HG03354 (cell line): ENCODE measurements around the gene CASTOR1.

Experiments used
- ATAC-seq: cut with Tn5 transposase; IDR thresholded peaks from one replicate; pipeline ENCODE4 v1.9.1; 2021; ENCODE audit warnings: mild to moderate bottlenecking; ENCODE audit not compliant: unreplicated experiment, poor library complexity, severe bottlenecking

Gene CASTOR1

DNA sequence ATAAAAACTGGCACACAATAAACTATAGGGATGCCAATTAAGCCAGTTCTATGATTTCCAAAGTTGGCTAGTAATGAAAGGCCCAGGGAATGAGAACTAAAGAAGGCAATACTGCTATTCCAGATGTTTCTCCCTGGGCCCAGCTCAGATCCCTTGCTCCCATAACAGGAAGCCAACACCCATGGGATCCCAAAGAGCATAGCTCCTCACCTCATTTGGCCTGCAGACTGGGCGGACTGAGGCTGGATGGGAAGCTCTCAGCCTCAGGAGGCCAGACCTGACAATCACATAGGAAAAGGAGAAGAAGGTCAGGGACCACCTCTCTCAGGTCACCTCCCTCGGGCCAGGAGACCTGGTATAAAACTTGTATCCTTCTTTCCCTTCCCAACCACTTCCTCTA, 32.2 kb upstream of the CASTOR1 start:
- no peak for ATAC-seq

DNA sequence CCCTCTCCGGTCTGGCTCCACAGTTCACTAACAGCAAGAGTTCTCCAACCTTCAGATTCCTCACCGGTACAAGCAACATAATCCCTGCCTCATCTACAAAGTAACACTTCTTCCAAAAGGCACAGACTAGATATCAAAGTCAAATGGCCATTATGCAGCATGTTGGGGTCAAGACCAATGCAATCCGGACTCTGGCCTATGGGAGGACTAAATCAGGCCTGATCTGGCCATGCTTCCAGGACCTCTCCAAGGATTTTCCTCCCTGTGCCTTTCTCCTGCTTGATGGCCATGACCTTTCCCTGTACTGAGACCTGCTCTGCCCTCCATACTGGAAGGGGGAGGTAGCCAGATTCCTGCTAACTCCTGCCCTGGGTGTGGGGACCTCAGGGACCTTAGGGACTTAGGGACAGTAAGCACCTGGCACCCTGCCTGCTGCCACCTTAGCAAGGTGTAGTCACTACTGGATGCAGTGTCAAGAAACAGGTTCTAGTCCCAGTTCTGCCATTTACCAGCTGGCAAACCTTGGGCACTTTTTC, 30.8 kb upstream of the CASTOR1 start:
- no peak for ATAC-seq

DNA sequence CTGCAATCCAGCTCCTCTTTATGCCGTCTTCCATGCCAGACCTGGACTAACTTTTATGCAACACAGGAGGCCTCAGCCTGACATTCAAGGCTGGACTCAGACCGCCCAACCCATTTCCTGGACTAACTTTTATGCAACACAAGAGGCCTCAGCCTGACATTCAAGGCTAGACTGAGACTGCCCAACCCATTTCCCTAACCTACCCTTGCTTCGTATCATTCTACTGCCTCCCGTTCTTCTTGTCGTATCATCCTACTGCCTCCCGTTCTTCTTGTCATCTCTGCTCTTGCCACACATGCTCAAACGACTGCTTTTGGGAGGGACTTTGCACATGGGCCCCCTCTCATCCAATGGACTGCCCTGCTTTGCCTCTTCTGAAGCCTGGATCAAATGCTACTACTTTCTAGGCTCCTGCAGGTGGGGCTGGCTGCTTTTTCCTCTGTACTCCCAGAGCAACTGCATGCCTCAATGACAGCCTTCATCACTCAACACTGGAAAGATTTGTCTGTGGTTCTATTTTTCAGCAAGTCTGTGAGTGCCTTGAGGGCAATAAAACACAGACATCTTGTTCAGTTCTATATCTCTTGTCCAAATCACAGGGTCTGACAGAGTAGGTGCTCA, 29.6 kb upstream of the CASTOR1 start:
- ATAC-seq = no peak

DNA sequence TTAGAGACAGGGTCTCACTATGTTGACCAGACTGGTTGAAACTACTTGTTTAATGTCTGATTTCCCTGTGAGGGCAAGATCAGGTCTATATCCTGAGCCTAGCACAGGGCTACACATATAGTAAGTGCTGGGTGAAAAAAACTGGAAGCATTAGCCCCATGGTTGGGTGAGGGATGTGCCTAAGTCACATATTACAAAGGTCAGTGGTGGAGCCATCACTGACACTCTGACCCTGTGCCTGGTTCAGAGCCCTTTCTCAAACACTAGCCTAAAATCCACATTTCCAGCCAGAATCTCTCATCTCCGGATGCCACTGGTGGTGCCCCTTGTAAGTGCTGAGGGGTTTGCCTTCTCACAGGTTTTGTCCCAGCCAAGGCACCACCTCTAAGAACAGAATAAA, 28.5 kb upstream of the CASTOR1 start:
- ATAC-seq = no peak

DNA sequence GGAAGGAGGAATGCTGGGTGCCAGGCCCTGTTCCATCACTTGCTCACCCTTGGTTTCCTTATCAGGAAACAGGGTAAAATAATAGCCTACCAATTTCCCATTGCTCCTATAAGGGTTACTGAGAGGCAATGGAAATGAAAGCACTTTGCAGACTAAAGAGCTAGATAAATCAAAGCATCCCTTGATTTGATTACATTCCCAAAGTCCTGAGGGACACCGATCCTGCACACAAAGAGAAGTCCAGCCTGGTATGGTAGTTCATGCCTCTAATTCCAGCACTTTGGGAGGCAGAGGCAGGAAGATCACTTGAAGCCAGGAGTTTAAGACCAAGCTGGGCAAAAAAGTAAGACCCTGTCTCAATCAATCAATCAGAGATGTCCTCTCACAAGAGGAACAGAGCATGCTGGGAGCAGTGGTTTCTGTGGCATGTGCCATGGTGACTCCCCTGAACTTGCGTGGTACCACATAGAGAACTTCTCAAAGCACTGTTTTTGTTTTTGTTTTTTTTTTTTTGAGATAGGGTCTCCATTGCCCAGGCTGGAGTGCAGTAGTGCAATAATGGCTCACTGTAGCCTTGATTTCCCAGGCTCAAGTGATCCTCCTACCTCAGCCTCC, 26.8 kb upstream of the CASTOR1 start:
- ATAC-seq = no peak

DNA sequence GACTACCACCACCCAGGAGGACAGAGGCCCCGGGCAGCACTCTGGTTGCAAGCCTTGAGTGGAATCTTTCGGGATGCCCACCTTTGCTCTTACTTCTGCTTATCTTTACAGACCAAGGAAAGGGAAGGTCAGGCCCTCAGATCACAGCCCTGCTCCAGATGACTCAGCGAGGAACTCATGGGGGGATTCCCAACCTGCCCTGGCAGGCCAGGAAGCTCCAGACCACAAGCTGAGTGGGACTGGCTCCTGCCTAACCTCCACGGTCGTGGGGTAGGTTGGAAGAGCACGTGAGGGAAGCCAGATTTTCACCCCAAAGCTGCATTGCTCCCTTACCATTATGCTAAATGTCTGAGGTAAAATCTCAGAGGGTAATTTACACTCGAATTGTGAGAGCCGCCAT, 25.6 kb upstream of the CASTOR1 start:
- no peak for ATAC-seq

DNA sequence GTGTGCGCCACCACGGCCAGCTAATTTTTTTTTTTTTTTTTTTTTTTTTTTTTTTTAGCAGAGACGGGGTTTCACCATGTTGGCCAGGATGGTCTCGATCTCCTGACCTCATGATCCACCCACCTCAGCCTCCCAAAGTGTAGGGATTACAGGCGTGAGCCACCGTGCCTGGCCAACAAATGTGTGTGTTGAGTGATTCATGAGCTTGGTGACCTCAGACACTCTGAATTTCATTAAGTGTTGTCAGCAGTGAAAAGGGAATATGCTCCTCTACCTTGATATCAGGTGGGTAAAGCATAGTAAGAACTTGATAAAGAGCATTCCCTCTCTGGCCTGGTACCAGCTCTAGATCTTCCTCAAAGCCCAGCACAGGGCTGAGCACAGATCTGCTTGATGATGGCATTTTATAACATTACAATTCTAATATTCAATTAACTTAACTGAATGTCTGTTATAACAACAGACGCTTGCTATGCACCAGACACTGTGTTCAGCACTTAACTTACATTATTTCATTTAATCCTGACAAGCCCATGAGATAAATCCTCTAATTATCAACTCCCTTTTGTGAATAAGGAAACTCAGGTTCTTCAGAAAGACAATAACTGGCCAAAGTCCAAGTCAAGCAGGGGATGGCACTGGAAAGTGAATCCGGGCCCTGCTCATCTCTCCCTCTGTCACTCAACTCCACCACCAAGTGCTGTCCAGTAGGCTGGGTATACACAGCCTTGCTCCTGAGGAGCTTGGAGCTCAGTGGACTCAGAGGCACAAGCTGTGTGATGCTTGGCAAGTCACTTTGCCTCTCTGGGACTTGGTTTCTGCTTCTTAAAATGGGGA, 24.4 kb upstream of the CASTOR1 start:
- no peak for ATAC-seq

DNA sequence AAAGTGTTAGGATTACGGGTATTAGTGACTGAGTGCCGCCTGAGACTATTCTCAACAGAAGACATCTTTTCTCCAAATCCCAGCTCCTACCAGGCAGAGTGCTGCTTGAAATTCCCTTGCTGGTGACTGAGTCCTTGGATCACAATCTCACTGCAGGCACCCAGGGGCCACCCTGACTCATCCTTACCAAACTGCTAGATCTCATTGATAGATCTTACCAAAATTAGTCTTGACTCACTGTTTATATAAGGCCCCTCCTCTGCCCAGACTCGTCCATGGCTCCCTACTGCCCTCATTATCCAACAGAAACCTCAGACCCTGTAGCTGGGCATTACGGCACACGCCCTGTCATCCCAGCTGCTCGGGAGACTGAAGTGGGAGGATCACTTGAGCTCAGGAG, 22.7 kb upstream of the CASTOR1 start:
- ATAC-seq = no peak

DNA sequence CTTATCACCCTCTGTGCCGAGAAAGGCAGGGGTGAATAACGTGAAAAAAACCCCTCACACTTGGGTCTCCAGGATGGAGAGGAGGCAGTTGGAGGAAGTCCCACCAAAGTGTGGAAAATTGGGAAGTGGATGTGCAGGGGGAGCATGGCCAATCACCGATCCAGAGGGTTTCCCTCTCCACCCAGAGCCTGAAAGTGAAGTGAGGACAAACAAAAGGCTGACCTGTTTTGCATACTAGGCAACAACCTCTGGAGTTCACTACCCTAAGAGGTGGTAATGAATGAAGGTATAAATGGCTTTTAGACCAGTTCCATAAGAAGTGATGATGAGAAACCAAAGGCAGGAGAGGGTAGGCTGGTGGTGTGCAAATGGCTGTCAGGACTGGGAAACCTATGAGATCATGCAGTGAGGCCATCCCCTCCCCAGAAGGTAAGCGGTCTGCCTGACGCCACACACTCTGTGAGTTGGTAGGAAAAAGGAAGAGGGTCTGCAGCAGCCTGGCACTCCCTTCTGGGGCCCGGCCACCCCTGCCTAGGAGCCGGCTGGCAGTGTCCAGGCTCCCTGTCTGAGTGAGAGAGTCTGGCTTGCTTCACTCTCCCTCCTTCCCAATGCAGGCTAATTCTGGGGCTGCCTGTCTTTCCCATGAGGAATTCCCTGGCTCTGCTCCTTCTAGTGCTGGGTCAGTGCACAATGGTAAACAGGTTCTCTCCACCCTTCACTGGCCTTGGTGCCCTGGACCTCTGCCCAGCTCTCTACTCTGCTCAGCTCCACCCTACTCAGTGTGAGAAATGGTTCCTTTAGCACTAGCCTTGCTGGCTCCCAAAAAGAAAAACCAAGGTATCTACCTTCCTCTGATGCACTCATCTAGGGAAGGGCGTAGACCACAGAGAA, 21.8 kb upstream of the CASTOR1 start:
- no peak for ATAC-seq

DNA sequence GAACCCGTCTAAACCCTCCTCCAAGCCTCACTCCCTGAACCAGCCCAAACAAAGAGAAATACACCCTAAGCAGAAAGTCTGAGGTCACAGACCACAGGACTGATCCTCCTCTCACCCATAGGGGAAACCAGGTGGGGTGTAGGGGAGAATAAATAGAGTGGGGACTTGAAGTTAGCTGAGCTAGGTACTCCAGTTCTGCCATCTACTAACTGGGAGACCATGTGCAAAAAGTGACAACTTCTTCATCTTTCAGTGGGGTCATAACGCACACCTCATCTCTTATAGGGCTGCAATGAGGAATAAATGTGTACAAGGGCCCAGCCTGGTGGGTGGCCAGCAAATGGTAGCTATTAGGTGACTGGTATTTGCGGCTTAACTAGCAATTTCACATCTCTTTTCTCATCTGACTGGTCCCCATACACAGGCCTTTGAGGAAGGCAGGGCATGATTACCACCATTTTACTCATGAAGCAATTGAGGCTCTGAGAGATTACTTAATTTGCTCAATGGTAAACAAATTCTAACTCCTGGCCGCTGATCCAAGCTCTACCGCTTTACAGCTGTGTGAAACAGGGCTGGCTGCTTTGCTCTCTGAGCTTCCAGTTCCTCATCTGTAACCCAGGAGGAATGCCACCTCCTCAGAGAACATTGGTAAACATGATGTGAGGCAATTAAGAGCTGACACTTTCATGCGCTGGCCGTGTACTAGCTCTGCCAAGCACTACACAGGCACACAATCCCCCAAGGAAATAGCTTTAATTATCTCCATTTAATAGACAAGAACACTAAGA, 20.8 kb upstream of the CASTOR1 start:
- no peak for ATAC-seq

DNA sequence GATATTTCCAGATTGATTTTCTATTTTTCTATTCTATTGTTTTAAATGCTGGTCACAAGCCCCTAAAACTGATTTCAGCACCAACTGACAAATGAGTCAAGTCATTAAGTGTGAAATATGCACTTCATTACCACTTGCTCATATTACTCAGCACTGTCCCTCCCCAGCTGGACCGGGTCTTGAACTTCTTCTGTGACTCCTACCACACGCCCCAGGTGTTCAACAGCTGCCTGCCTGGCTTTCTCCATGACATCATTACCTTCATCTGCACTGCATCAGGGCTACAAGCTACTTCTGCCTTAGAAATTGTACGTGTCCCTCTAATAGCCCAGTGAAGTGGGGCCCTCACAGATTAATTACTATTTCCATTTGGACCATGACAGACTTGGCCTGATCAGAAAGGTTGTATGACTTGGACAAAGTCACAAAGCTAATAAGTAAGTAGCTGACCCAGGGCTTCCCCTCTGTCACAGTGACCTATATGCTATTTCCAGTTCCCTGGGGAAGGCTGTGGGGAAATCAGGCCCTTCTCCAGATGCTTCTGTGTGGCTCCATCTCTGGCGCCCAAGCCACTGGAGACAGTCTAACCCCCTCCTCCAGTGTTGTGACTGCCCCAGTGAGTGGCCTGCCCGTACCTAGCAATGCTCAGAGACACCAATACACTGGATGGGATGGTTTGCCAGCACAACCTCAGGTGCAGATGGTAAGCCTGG, 19.4 kb upstream of the CASTOR1 start:
- ATAC-seq = peak; percentile 47

DNA sequence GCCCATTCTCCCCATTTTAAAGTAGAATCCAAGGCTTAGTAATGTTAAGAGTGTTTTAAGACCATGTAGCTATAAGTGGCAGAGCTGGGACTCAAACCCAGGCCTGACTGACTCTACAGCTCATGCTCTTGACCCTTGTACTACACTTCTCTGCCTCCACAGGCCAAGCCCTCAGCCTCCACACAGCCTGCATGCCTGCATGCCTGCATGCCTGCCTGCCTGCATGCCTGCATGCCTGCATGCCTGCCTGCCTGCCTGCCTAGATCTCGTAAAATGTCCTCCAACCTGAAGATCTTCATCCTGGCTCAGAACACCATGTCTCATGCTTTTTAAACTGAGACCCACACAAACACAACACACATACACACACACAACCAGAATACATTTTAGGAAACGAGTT, 18.8 kb upstream of the CASTOR1 start:
- no peak for ATAC-seq

DNA sequence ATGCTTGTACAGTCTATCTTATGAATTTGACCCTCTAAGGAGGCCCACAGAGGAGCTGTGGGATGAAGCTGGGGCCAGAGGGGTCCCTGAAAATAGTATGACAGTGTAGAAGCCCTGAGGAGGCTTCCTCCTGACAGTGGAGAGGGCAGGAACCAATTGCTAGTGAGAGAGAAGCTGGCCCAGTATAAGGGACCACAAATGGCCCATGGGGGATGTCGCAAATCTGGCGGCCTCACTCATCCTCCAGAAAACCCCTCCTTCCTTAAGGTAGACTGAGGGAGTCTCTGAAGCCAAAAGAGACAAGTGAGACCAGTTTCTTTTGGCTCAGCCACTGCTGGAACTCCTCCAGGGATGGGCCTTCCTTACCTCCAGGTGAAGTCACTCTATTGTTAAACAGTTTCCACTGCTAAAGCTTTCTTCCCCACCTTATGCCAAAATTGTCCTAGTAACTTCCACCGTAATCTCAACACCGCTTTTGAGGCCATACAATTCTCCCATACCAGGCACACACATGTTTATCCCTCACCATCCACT, 17.8 kb upstream of the CASTOR1 start:
- no peak for ATAC-seq

DNA sequence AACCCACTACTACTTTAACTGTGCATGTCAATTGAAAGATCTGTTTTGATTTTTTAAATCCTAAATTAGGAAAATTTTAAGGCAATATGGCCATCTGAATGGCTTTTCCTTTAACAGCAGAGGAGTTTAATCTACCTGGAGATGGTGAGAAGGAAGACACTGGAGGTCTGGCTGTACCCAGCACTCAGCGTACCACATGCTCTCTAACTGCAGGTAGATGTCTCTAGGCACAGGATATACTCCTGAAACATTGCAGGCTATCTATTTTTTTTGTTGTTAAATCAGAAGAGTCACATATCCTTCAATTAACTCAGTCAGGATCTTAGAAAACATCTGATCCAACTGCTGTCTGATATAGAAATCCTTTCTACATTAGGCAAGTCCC, 17.3 kb upstream of the CASTOR1 start:
- no peak for ATAC-seq

DNA sequence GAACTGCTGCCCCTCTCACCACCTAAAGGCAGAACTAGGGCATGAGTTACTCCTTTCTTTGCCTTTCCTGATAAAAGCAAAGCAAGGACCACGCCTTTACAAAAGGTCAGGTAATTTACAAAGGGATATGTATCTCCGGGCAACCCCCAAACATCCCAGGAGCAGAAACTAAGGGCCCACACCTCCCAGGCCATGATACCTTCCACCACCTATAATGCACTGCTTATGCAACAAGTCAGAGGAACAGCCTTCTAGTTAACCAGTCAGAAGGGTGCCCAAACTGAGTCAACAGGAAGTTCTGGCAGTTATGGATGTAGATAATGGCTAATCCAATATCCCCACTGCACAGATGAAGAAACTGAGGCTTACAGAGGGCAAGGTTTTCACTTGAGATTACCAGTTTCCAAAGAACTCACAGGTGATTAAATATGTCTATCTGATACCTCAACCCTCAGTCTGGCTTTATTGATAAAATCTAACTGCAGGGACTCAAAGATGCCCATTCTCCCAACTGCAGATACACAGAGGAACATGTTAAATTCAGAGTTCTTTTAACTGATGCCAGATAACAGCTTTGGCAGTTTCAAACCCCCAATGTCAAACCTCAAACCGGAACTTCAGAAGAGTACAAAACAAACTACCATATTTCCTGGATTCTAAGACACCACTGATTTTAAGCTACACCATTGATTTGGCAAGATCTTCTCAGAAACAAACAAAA, 16.8 kb upstream of the CASTOR1 start:
- ATAC-seq = no peak

DNA sequence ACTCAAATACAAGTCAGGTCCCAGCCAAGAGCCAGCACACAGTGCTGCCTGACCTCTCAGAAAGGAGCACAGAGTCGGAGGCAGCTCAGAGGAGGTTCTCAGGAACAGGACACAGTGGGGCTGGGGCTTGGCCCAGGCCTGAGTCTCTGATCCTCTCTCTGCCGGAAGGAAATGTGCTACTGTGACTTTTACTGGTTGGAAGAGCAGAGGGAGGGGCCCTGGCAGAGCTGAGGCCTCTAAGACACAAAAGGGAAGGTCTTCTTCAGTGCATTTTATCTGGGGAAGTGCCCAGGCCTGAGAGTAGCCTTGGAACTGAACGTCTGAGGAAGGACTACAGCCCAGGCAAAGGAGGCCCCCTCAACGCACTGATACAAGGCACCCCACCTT, 16.2 kb upstream of the CASTOR1 start:
- peak; percentile 29 for ATAC-seq

DNA sequence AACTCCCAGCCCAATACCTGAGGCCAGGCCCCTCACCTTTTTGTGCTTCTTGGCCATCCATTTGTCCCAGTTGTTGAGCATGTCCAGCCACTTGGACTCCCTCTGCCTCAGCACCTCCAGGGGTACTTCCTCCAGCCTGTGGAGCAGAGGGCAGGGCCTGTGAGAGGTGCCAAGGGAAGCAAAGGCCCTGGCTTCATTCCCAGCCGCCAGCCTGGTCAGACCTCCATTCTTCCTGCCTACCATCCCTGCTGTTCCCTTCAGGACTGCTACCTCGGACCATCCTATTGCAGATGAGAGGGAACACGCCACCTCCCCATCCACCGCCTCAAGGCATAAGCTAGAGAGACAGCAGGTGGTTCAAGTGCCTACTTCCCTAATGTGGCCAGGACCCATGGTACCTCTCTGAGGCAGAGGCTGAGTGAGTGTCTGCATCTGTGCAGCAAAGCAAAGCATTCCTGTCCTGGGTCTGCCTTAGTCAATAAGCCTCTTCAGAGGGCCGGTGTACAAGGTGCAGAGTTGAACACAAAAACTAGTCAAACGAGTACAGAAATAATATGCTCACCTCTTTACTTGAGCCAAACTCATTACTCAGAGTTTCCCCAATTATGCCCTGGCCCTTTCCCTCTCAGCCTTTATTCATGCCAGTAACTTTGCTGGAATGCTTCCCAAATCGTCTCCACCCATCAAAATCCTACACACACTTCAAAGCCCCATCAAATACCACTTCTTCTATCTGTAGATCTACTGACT, 15.4 kb upstream of the CASTOR1 start:
- ATAC-seq = no peak
